Muscle layer of colon (tissue), 2 donors: ENCODE measurements around the gene MGAT5B.

Experiments
- H3K27ac ChIP-seq: one replicate; pipeline ENCODE4 v1.7.0; 2013; ENCODE audit warnings: low read depth, mild to moderate bottlenecking, low read length, moderate library complexity
- H3K27me3 ChIP-seq, 2 donors: one replicate each; pipeline ENCODE4 v1.7.0; 2013; ENCODE audit warnings: low read length in 2 of 2, mild to moderate bottlenecking in 2 of 2; ENCODE audit not compliant: insufficient read depth in 2 of 2, control insufficient read depth in 1 of 2
- H3K36me3 ChIP-seq: one replicate; pipeline ENCODE4 v1.7.0; 2013; ENCODE audit warnings: mild to moderate bottlenecking, low read length; ENCODE audit not compliant: insufficient read depth
- H3K4me1 ChIP-seq: one replicate; pipeline ENCODE4 v1.7.0; 2013; ENCODE audit warnings: mild to moderate bottlenecking, low read length; ENCODE audit not compliant: insufficient read depth
- H3K4me3 ChIP-seq, 2 donors: one replicate each; pipeline ENCODE4 v1.7.0; 2013; ENCODE audit warnings: low read length in 2 of 2, low read depth in 1 of 2, mild to moderate bottlenecking in 1 of 2, moderate library complexity in 1 of 2
- H3K9ac ChIP-seq: one replicate; pipeline ENCODE4 v1.7.0; 2013; ENCODE audit warnings: low read length
- H3K9me3 ChIP-seq: one replicate; pipeline ENCODE4 v1.7.0; 2013; ENCODE audit warnings: mild to moderate bottlenecking, low read length
- donor health status: abdominal sarcoma.
- donor health status: Adenocarcinoma of cecum.

Gene MGAT5B

GRCh38 chr17:76989519-76989918 is 121.3 kb downstream of the MGAT5B start:
- Histone ChIP-seq H3K27me3 (no peaks in the 10 kb centered on the region), H3K36me3 (no peaks in the 10 kb centered on the region), H3K4me3 (no peak overlapping the region), H3K4me1 (no peaks in the 10 kb centered on the region), H3K9ac (no peak overlapping the region), H3K27ac (no peak overlapping the region), H3K9me3 (no peaks in the 10 kb centered on the region)

- H3K27ac ChIP-seq, result no peak overlapping the region
- no peak overlapping the region for H3K9ac ChIP-seq
- H3K9me3 ChIP-seq, result no peaks in the 10 kb centered on the region
- no peaks in the 10 kb centered on the region for H3K4me1 ChIP-seq
- no peaks in the 10 kb centered on the region for H3K36me3 ChIP-seq
- H3K27me3 ChIP-seq, result no peaks in the 10 kb centered on the region
- no peak overlapping the region for H3K4me3 ChIP-seq
Observed at GRCh38 chr17:76992891-76993290, 124.7 kb downstream of the MGAT5B start.

GRCh38 chr17:76993651-76994050 is 125.4 kb downstream of the MGAT5B start:
- Histone ChIP-seq H3K4me1 (no peaks in the 10 kb centered on the region), H3K9ac (no peak overlapping the region), H3K4me3 (no peak overlapping the region), H3K27ac (no peak overlapping the region), H3K9me3 (no peaks in the 10 kb centered on the region), H3K36me3 (no peaks in the 10 kb centered on the region), H3K27me3 (peaks cover 0 to 2% of the 10 kb centered on the region in 2 donors)

- H3K36me3 ChIP-seq, result no peaks in the 10 kb centered on the region
- H3K27me3 ChIP-seq, result peaks cover 0 to 5% of the 10 kb centered on the region in 2 donors
- H3K9ac ChIP-seq, result no peak overlapping the region
- no peaks in the 10 kb centered on the region for H3K4me1 ChIP-seq
- no peak overlapping the region for H3K27ac ChIP-seq
- no peaks in the 10 kb centered on the region for H3K9me3 ChIP-seq
- no peak overlapping the region for H3K4me3 ChIP-seq
Observed at GRCh38 chr17:76994237-76994637, 126.0 kb downstream of the MGAT5B start.

GRCh38 chr17:76995387-76996105 is 127.3 kb downstream of the MGAT5B start:
- Histone ChIP-seq H3K36me3 (no peaks in the 10 kb centered on the region), H3K27me3 (peaks cover 0 to 5% of the 10 kb centered on the region in 2 donors), H3K4me3 (no peak overlapping the region), H3K27ac (no peak overlapping the region), H3K9ac (no peak overlapping the region), H3K4me1 (no peaks in the 10 kb centered on the region), H3K9me3 (no peaks in the 10 kb centered on the region)

- Histone ChIP-seq H3K27me3 (peaks cover 0 to 5% of the 10 kb centered on the region in 2 donors), H3K9ac (no peak overlapping the region), H3K9me3 (no peaks in the 10 kb centered on the region), H3K36me3 (no peaks in the 10 kb centered on the region), H3K4me1 (no peaks in the 10 kb centered on the region), H3K4me3 (no peak overlapping the region), H3K27ac (no peak overlapping the region)
Observed at GRCh38 chr17:76996741-76997694, 128.8 kb downstream of the MGAT5B start.

GRCh38 chr17:76997981-76998531 is 129.9 kb downstream of the MGAT5B start:
- H3K36me3 ChIP-seq, result no peaks in the 10 kb centered on the region
- peaks cover 0 to 5% of the 10 kb centered on the region in 2 donors for H3K27me3 ChIP-seq
- H3K9ac ChIP-seq, result no peak overlapping the region
- no peak overlapping the region for H3K4me3 ChIP-seq
- no peaks in the 10 kb centered on the region for H3K4me1 ChIP-seq
- no peak overlapping the region for H3K27ac ChIP-seq
- H3K9me3 ChIP-seq, result no peaks in the 10 kb centered on the region

GRCh38 chr17:76998839-76999238 is 130.6 kb downstream of the MGAT5B start:
- H3K4me3 ChIP-seq, result no peak overlapping the region
- H3K4me1 ChIP-seq, result no peaks in the 10 kb centered on the region
- H3K9me3 ChIP-seq, result no peaks in the 10 kb centered on the region
- H3K9ac ChIP-seq, result no peak overlapping the region
- no peak overlapping the region for H3K27ac ChIP-seq
- H3K27me3 ChIP-seq, result peaks cover 0 to 5% of the 10 kb centered on the region in 2 donors
- H3K36me3 ChIP-seq, result no peaks in the 10 kb centered on the region
